NCI-H2081 treated with DMSO at 0.1 percent for 48 hours (cell line): ENCODE results near the gene TMPRSS11B.
"Not testable (repeated sequence)": the region's sequence is repeated elsewhere in the genome, so short reads cannot be mapped to it uniquely, and the experiment has no call there.

Experiments used
- DNase-seq: peaks from one replicate; lab custom pipeline; 2025; lab: John Stamatoyannopoulos, UW

TMPRSS11B gene

DNA sequence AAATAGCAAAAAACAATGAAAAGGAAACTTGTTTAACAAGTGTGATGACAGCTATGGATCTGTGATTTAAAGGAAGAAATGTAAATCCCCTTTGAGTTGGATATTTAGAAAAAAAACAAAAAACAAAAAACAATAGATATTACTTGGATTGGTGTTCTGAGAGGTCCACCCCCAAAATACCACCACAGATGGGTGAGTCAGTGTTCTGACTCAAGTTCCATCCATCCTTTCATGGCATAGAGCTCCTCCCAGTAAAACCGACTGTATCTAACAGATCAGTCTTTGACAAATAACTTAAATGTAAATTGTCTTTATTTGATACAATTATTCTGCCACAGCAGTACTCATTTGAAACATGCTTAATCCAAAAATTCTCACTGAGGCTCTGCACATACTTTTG is 27.4 kb downstream of the TMPRSS11B start:
- no peak for DNase-seq

DNA sequence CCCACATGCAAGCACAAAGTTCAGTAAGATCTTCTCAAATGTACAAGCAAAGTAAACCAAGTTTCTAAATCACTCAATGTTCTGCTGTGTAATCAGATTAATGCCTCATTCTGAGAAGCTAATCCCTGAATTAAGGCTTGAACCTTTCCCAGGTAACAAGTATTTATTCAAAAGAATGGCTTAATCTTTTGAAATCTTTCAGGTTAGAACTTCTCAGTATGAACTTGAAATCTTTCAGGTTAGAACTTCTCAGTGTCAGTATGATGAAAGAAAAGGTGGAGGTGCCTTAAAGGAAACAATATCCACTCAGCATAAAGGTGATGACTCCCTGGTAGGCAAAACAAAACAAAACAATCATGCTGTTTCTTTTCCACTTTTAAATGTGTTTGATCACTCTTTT is 29.0 kb downstream of the TMPRSS11B start:
- no peak for DNase-seq

GRCh38 chr4:68209003-68209402 is 36.5 kb downstream of the TMPRSS11B start:
- no peak for DNase-seq

GRCh38 chr4:68194305-68194704 is 51.2 kb downstream of the TMPRSS11B start:
- not testable (repeated sequence) for DNase-seq

DNA sequence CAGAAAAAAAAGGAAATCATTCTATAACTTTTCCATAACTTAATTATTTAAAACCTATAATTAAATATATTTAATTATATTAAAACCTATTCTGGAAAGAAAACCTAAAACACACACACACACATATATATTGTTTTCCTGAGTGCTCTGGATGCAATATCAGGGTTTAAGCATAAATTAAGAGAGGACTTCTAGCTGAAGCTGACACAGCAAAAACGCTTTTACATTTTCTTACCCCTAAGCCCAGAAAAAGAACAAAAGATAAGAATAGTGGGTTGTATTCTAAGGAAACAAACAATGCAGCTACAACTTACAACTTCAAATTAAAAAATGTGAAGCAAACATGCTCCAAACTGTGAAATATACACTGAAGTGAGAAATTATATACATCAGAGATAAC is 52.3 kb downstream of the TMPRSS11B start:
- DNase-seq: no peak

GRCh38 chr4:68187145-68187544 is 58.3 kb downstream of the TMPRSS11B start:
- DNase-seq: no peak

GRCh38 chr4:68184923-68185322 is 60.6 kb downstream of the TMPRSS11B start:
- DNase-seq: no peak

DNA sequence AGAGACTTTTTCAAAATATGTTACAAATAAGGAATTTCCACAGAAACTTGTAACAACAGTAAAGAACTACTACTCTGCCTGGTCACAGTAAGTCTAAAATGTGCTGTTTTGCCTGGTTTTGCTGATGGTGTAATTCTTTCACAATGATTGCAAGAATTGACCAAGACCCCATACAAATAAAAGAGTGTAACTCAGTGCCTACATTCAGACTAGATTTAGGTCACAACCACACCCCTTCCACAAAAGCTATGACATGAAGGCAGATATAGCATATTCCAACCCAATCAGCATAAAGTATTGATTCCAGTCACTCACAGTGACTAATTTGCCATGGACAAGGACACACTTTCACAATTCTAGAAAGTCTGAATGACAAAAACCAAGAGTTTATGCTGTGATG is 62.1 kb downstream of the TMPRSS11B start:
- DNase-seq: no peak

DNA sequence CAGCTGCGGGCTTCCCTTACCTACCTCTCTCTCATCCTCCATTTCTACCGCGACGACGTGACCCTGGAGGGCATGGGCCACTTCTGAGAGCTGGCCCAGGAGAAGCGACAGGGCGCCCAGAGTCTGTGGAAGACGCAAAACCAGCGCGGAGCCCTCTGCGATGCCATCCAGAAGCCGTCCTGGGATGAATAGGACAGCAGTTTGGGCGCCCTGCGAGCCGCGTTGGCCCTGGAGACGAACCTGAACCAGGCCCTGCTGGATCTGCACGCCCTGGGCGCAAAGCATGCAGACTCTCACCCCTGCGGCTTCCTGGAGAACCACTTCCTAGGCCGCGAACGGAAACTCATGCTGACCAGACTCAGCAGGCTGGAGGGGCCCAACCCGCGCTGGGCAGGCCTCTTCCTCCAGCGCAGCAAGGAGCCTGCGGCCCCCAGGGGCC is 63.1 kb downstream of the TMPRSS11B start:
- no peak for DNase-seq

DNA sequence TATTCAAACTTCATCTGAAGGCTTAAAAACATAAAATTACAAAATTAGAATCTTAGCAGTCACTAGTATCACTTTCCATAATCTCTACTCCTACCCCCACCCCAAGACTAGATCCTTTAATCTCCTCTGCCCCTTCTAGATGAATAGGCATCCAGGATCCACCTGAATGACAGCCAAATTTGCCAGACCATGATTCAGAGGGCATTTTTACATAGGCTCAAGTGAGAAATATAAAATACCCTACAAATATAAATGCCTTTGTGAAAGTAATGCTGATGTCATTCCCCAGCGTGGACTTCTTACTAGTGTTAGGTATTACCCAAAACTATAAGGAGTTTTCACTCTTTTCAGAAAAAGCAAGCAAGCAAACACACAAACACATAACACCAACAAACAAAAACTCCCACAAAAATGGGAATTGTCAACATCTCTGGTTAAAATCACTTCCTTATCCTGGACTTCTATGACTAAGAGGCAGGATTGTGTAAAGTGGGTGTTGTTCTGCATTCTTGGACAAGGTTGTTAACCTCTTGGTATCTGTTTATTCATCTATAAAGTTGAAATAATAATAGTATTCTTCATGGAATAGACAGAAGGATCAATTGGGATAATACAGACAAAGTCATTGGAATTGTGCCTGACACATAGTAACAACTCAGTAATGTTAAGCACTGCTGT is 64.5 kb downstream of the TMPRSS11B start:
- no peak for DNase-seq

DNA sequence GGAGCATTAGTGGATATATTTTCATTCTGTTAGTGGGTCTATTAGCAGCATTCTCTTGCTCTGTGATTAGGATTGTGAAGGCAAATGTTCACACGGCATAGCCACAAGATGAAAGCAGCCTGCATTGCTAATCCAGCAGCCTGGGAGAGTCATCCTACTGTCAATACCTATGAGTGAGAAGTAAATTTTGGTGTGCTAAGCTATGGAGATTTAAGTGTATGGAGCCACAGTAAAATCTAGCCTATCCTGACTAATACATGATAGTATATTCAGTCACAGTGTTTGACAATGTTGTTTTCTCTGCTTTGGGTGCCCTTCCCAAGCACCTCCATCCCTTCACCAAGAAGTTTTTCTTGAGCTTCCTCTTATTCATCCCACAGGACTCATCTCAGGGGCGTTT is 68.6 kb downstream of the TMPRSS11B start:
- no peak for DNase-seq
